Measurements from ENCODE around the gene CCT2.

GRCh38 chr12:69639400-69640016, 54.2 kb downstream of the CCT2 start:
- TF ChIP-seq EZH2 (IDR thresholded peaks at IDR 0.05; ENCODE audit: low read length, missing control alignments) (no peak), CTCF (conservative IDR thresholded peaks at IDR 0.05 in 1 of 2, IDR thresholded peaks at IDR 0.05 in 1 of 2; ENCODE audit: low read depth in 1 of 2, low read length in 2 of 2) (peak; percentile 84 to 97)
